ENCODE measurements around the gene RIPPLY3.

GRCh38 chr21:36962098-36962780 is 44.3 kb upstream of the RIPPLY3 start:
- TF ChIP-seq YY1 (IDR thresholded peaks at IDR 0.05; ENCODE audit: insufficient read depth, insufficient read length) (no peak), ZNF274 (IDR thresholded peaks at IDR 0.05; ENCODE audit: low read depth, low read length) (no peak), SUZ12 (IDR thresholded peaks at IDR 0.05; ENCODE audit: extremely low read depth, insufficient read depth, insufficient read length) (no peak)
